Stimulated activated CD4-positive, alpha-beta T cell treated with anti-CD3 and anti-CD28 coated beads, Interleukin-2, amount 100 ng/mL, for 4 hours (primary cell): Measurements from ENCODE around the gene CALR3.

Experiments
- DNase-seq: peaks from one replicate; pipeline ENCODE4 v3.0.0-alpha.2; 2020; ENCODE audit warnings: low read depth

CALR3 gene

DNA sequence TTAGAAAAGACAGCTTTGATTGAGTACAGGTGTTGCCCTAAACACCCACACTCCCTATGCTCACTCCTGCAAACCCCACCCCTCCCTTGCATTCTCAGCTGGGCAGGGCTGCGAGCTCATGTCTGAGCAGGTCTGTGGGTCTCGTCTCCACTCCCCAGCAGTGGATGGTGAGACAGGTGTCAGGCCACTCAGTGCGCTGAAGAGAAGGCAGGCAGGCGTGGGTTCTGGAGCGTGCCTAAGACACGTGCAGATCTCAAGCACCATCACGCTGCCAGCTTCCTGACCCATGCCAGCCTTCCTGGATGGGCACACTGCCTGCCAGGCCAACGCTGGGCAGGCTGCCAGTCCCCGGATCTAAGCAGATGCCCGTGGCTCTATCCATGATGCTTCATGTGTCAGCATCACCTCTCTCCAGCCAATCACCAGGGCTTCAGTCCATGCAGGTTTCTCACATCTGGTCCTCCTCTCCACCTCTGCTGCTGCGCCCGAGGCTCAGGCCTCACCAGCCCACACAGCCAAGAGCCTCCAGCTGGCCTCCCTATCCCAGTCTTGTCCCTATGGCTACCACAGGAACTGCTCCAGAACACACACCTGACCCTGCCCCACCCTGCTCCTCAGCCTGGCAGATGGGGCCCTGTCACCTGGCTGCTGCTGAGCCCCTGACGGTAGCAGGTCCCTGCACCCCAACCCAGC, 66.8 kb downstream of the CALR3 start:
- no peak for DNase-seq
